ENCODE measurements around the gene AVL9.

- TF ChIP-seq CTCF (IDR thresholded peaks at IDR 0.05) (no peak), EP300 (IDR thresholded peaks at IDR 0.05) (no peak), POLR2AphosphoS5 (IDR thresholded peaks at IDR 0.05) (no peak)
These were observed 97.4 kb downstream of the AVL9 start for GRCh38 chr7:32592701-32593100.

All from sigmoid colon (tissue), 4 donors.